Measurements from ENCODE around the gene RAB36. TPM values are rescaled to one million over a fixed set of nuclear protein-coding genes. Genes with fewer than 3 reads are reported as not detected.

Gene RAB36
- total RNA-seq, 2 experiments from 2014 or later, result 0.20 to 0.22 TPM

GRCh38 chr22:23102776-23103175, 42.5 kb upstream of the RAB36 start:
- POLR2A ChIA-PET, result no interaction called here
- Mint-ChIP-seq H3K4me3 (no peak overlapping the region), H3K36me3 (ENCODE audit: low read depth) (no peaks in the 10 kb centered on the region), H3K9me3 (no peaks in the 10 kb centered on the region), H3K27ac (no peak overlapping the region), H3K27me3 (no peaks in the 10 kb centered on the region), H3K4me1 (ENCODE audit: low read depth) (no peaks in the 10 kb centered on the region)
- no peak for ATAC-seq
- intact Hi-C loops (cut with micrococcal nuclease), result no loop called here
- no peak for DNase-seq
- CTCF ChIA-PET, result interaction anchor here (0.7 to 0.9 kb wide), 2 partner anchors 143 to 254 kb away, joined by 3 read pairs; no protein-coding TSS in a partner anchor
- TF ChIP-seq CTCF (IDR thresholded peaks at IDR 0.05), result no peak

DNA sequence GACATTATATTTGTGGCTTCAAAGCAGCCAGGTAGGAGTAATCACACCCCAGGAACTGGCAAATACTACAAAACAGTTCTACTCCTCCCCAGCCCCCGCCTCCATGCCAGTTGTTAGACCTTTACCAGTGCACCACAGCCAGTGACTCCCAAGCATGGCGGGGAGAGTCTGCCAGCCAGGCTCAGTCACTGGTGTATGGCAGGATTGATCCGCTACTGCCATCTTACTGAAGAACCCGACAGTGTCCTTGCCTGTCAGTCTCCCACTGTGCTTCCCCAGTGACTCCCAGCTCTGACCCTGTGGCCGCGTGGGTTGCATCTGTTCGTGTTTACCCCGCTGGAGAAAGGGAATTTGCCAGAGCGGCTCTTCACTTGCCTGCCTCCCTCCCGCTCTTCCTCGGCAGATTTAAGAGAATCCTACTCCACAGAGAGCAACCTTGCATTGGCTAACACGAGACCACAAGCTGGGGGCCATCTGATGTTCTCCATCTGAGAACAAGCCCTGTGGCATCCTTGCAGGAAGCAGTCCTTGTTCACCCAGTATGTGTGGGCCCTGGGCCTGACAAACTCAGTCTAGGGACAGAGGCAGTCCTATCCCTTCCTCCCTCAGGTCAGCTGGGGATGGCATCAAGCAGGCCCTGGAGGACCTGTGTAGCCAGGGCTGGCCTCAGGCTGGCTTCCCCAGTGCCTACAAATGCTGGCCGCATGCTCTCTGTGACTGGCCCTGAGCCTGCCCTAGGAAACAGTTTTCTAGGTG, 41.9 kb upstream of the RAB36 start:
- no peak overlapping the region for H3K4me3 Mint-ChIP-seq
- CTCF ChIA-PET, result interaction anchor here (0.7 to 0.9 kb wide), 2 partner anchors 144 to 255 kb away, joined by 3 read pairs; no protein-coding TSS in a partner anchor
- ATAC-seq (no peak), DNase-seq (no peak)
- H3K9me3 Mint-ChIP-seq, result no peaks in the 10 kb centered on the region
- no peak for TF ChIP-seq CTCF (IDR thresholded peaks at IDR 0.05)
- H3K27me3 Mint-ChIP-seq, result no peaks in the 10 kb centered on the region
- H3K27ac Mint-ChIP-seq, result no peak overlapping the region
- POLR2A ChIA-PET, result no interaction called here
- H3K36me3 Mint-ChIP-seq (ENCODE audit: low read depth), result no peaks in the 10 kb centered on the region
- intact Hi-C loops (cut with micrococcal nuclease), result no loop called here
- no peaks in the 10 kb centered on the region for H3K4me1 Mint-ChIP-seq (ENCODE audit: low read depth)

DNA sequence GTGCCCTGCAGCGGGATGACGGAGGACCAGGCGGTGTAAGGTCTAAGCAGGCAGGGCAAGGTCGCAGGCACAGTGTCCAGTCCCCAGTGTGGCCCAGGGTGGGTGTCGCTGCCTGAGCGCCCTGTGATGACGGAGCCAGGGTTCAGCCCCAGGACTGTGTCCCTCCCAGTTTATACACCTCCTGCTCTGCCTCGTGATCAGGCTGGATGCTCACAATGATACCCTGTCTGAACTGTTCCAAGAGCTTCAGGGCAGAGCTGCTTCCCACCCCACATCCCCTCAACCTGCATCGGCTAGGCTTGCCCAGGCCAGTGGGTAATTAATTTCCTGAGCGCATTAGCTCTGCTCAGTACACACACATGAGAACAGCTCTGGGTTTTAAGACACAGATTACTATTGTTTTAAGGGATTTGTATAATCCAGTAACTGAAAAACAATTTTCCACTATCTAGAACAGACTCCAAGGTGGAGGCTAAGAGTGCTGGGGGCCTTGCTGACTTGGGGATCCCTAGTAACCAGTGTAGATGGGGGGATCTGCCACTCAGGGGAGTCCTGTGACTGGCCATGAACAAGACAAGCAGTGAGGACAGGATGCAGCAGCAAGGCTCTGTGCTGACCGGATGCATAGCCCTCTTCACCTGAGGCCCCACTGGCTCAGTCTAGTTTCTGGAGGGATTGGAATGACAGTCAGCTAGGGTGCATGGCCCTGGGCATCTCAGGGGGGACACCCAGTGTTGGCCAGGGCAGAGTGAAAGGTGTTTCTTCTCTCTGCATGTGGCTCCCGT, 40.9 kb upstream of the RAB36 start:
- ATAC-seq (no peak), DNase-seq (no peak)
- Mint-ChIP-seq H3K27ac (no peak overlapping the region), H3K9me3 (no peaks in the 10 kb centered on the region), H3K4me3 (no peak overlapping the region), H3K27me3 (no peaks in the 10 kb centered on the region), H3K4me1 (ENCODE audit: low read depth) (no peaks in the 10 kb centered on the region), H3K36me3 (ENCODE audit: low read depth) (no peaks in the 10 kb centered on the region)
- CTCF ChIA-PET, result no interaction called here
- POLR2A ChIA-PET, result no interaction called here
- intact Hi-C loops (cut with micrococcal nuclease), result no loop called here
- no peak for TF ChIP-seq CTCF (IDR thresholded peaks at IDR 0.05)

DNA sequence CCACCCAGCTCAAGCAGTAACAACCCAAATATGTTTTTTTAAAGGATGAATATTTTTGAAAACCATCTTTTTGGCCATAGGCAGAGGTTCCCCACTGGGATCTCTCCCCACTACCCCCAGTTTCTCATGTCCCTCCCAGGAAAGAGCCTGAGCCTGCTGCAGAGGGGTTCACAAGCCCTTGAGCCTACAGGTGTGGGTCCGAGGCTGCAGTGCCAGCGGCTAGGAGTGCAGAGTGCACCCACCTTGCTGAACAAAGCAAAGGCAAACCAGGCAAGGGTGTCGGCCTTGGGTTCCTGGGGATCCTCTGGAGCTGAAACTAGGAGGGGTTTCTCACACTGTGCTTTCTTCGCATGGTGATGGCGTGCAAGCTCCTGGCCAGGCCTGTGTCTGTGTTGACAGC, 40.0 kb upstream of the RAB36 start:
- H3K4me1 Mint-ChIP-seq (ENCODE audit: low read depth), result no peaks in the 10 kb centered on the region
- CTCF ChIA-PET, result no interaction called here
- no peak for ATAC-seq

More for the DNA sequence above, 40.0 kb upstream of the RAB36 start:
- POLR2A ChIA-PET, result no interaction called here
- Mint-ChIP-seq H3K36me3 (ENCODE audit: low read depth) (no peaks in the 10 kb centered on the region), H3K9me3 (no peaks in the 10 kb centered on the region), H3K27me3 (no peaks in the 10 kb centered on the region), H3K4me3 (no peak overlapping the region), H3K27ac (no peak overlapping the region)
- TF ChIP-seq CTCF (IDR thresholded peaks at IDR 0.05), result no peak
- intact Hi-C loops (cut with micrococcal nuclease), result no loop called here
- no peak for DNase-seq

Data from activated CD8-positive, alpha-beta T cell treated with anti-CD3 and anti-CD28 coated beads for 36 hours (primary cell).